Kidney (tissue), 14 donors: Measurements from ENCODE around the gene FXYD3. TPM values are rescaled to one million over a fixed set of nuclear protein-coding genes. Genes with fewer than 3 reads are reported as not detected.

Experiments used
- DNase-seq, 5 donors: peaks; one replicate each; pipeline ENCODE4 v3.0.0-alpha.2; 2013 to 2020
- FAIRE-seq: peaks from 2 replicates; lab custom pipeline; 2012; peaks lifted over from hg19 to GRCh38; lab: Jason Lieb, UNC
- H3K27ac ChIP-seq, 2 donors: one replicate each; pipeline ENCODE4 v1.7.0; 2013; ENCODE audit warnings: low read depth in 2 of 2, low read length in 2 of 2, inconsistent platforms in 1 of 2
- H3K27me3 ChIP-seq: one replicate; pipeline ENCODE4 v1.7.1; 2013; ENCODE audit warnings: low read length, inconsistent platforms; ENCODE audit not compliant: control insufficient read depth, insufficient read depth
- H3K36me3 ChIP-seq, 3 donors: one replicate each; pipeline versions ENCODE4 v1.7.0 to v1.7.1; 2013; ENCODE audit warnings: low read length in 3 of 3, control low read depth in 1 of 3, inconsistent platforms in 1 of 3; ENCODE audit not compliant: insufficient read depth in 3 of 3, control insufficient read depth in 2 of 3
- H3K4me1 ChIP-seq, 3 donors: one replicate each; pipeline versions ENCODE4 v1.7.0 to v1.7.1; 2013; ENCODE audit warnings: low read length in 3 of 3, inconsistent platforms in 1 of 3, low read depth in 1 of 3; ENCODE audit not compliant: control insufficient read depth in 2 of 3, insufficient read depth in 2 of 3
- H3K4me3 ChIP-seq, 3 donors: one replicate each; pipeline versions ENCODE4 v1.7.0 to v1.8.1; 2013; ENCODE audit warnings: low read length in 3 of 3, control low read depth in 1 of 3, inconsistent platforms in 1 of 3
- H3K9ac ChIP-seq, 3 donors: one replicate each; pipeline versions ENCODE4 v1.7.0 to v1.7.1; 2013; ENCODE audit warnings: low read length in 3 of 3, control low read depth in 1 of 3, inconsistent platforms in 1 of 3
- H3K9me3 ChIP-seq, 3 donors: one replicate each; pipeline versions ENCODE4 v1.7.0 to v1.7.1; 2013; ENCODE audit warnings: low read length in 3 of 3, control low read depth in 1 of 3, inconsistent platforms in 1 of 3; ENCODE audit not compliant: control insufficient read depth in 2 of 3, insufficient read depth in 1 of 3
- CTCF ChIP-seq: IDR thresholded peaks from 3 replicates; pipeline ENCODE4 v1.5.1; 2012; ENCODE audit warnings: mild to moderate bottlenecking, moderate library complexity, borderline replicate concordance; ENCODE audit not compliant: insufficient read depth; ENCODE audit errors: extremely low read depth
- intact Hi-C: fragments of 100-400 bp; cut with DNase I; formaldehyde crosslinking; loops from one replicate; pipeline ENCODE4 v1.11.1; 2022
- polyA plus RNA-seq: library from polyadenylated mRNA; stranded (reverse); fragments of 350-450 nt; fragmentation: Illumina TruSeq; extraction: RNeasy Lipid Tissue Mini Kit (QIAGEN cat#74804); gene quantifications from one replicate; pipeline ENCODE4 v1.2.3, GENCODE V29; 2014; ENCODE audit warnings: low read depth, low replicate concordance; ENCODE audit not compliant: insufficient read depth
- total RNA-seq: library from RNA; stranded (reverse); fragmentation: NEBNext Ultra II Directional; extraction: Animal tissue kit (Norgen Biotek cat#: 25700); gene quantifications from one replicate; pipeline ENCODE4 v1.2.1, GENCODE V29; 2021
- donor health status: control.
- donor health status: control.
- donor health status: control.
- donor health status: control.
- donor health status: control.
- donor health status: DM: yes; HTN: yes; CAD: no.
- donor health status: Normal renal cell carcinoma (clear cell type).

Gene FXYD3
- total and polyA plus RNA-seq, 2 donors from 2014 or later: 26.4 to 33.7 TPM

DNA sequence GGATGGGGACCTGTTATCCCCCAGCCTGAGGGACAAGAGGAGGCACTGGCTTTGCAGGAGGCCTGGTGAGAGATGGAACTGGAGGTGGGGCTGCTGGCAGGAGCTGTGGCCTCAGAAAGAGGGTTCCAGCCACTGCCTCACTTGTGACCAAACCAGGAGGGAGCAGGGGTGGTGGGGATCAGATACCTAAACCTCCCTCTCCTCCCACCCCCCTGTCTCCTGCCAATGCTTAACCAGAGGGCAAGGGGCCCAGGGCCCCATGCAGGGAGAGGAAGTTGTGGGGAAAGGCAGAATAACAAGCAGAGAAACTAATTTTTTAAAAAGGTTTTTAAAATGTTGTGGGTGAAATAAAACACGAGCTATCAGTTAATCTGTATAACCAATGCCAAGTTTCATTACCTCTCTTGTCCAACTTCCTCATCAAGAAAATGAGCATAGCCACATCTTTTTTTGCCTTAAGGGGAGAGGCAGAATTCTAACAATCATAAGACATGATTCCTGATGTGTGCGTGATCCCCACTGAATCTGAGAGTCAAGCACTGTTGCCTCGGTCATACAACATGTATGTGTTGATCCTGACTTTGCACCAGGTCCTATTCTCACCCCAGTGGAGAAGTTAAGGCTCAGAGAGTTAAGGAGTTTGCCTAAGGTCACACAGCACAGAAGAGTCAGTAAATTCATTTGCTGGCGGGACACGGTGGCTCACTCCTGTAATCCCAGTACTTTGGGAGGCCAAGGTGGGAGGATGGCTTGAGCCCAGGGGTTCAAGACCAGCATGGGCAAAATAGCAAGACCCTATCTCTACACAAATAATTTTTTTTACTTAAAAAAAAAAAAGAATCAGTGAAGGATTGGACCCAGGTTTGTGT lies 51.9 kb downstream of the FXYD3 start:
- Histone ChIP-seq H3K27me3 (no peaks in the 10 kb centered on the region), H3K27ac (no peak overlapping the region), H3K9me3 (peaks cover 0 to 23% (median 0%) of the 10 kb centered on the region in 3 donors), H3K4me1 (no peaks in the 10 kb centered on the region), H3K36me3 (no peaks in the 10 kb centered on the region), H3K9ac (no peak overlapping the region), H3K4me3 (no peak overlapping the region)
- TF ChIP-seq CTCF: no peak
- intact Hi-C loops: no loop called here
- DNase-seq: no peak
- no peak for FAIRE-seq

- intact Hi-C loops: no loop called here
- H3K27ac ChIP-seq: no peak overlapping the region
- DNase-seq (no peak), FAIRE-seq (no peak)
- no peak overlapping the region for H3K4me3 ChIP-seq
- H3K27me3 ChIP-seq: no peaks in the 10 kb centered on the region
- H3K36me3 ChIP-seq: no peaks in the 10 kb centered on the region
- H3K9ac ChIP-seq: no peak overlapping the region
- no peak for TF ChIP-seq CTCF
- no peaks in the 10 kb centered on the region for H3K4me1 ChIP-seq
- peaks cover 0 to 23% (median 0%) of the 10 kb centered on the region in 3 donors for H3K9me3 ChIP-seq
Measured at GRCh38 chr19:35168196-35168595, 52.6 kb downstream of the FXYD3 start.

DNA sequence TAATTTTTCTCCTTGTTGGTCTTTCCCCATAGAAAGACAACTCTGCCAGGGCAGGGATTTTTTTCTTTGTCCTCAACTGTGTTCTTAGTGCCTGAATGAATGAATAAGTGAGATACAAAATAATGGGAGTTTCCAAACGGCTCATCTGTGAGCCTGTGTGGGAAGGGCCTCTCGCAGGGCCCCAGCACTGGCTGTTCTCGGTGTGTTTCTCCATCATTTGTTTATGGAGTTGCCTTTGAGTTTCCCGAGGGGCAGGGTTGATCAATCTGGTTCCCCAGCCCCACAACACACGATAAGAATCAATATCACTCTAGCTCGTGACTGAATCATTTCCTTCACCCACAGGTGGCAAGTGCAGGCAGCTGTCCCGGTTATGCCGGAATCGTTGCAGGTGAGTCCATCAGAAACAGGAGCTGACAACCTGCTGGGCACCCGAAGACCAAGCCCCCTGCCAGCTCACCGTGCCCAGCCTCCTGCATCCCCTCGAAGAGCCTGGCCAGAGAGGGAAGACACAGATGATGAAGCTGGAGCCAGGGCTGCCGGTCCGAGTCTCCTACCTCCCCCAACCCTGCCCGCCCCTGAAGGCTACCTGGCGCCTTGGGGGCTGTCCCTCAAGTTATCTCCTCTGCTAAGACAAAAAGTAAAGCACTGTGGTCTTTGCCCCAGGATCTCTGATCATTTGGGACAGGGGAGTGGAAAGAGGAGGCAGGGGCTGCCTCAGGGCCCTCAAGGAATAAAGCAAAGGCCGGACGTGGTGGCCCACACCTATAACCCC lies 53.8 kb downstream of the FXYD3 start:
- H3K27me3 ChIP-seq: no peaks in the 10 kb centered on the region
- H3K9ac ChIP-seq: no peak overlapping the region
- H3K4me3 ChIP-seq: no peak overlapping the region
- FAIRE-seq (no peak), DNase-seq (no peak)
- intact Hi-C loops: no loop called here
- H3K36me3 ChIP-seq: no peaks in the 10 kb centered on the region
- no peak for TF ChIP-seq CTCF
- no peaks in the 10 kb centered on the region for H3K4me1 ChIP-seq
- peaks cover 0 to 16% (median 0%) of the 10 kb centered on the region in 3 donors for H3K9me3 ChIP-seq
- no peak overlapping the region for H3K27ac ChIP-seq
